ENCODE measurements around the gene CAB39.

- TF ChIP-seq JUND (IDR thresholded peaks at IDR 0.05; ENCODE audit: low read length) (no peak), TBP (IDR thresholded peaks at IDR 0.05; ENCODE audit: low read depth, low read length) (no peak), RFX5 (IDR thresholded peaks at IDR 0.05; ENCODE audit: borderline replicate concordance, low read depth, low read length) (no peak), EGR1 (IDR thresholded peaks at IDR 0.05; ENCODE audit: borderline replicate concordance, low read depth, low read length) (no peak), POLR2A (IDR thresholded peaks at IDR 0.05; ENCODE audit: control extremely low read depth in 1 of 2, low read depth in 2 of 2, low read length in 2 of 2) (no peak), CTCF (IDR thresholded peaks at IDR 0.05; ENCODE audit: control extremely low read depth in 1 of 3, insufficient read depth in 1 of 3, low read depth in 1 of 3, low read length in 3 of 3) (no peak)
These were observed 115.2 kb downstream of the CAB39 start for GRCh38 chr2:230827774-230828271.

Measured in H1 (cell line).